Measurements from ENCODE around the gene DPYSL4. TPM values are rescaled to one million over a fixed set of nuclear protein-coding genes. Genes with fewer than 3 reads are reported as not detected.

Gene DPYSL4
- total RNA-seq, 2 donors from 2014 or later: 0.27 to 0.44 TPM

DNA sequence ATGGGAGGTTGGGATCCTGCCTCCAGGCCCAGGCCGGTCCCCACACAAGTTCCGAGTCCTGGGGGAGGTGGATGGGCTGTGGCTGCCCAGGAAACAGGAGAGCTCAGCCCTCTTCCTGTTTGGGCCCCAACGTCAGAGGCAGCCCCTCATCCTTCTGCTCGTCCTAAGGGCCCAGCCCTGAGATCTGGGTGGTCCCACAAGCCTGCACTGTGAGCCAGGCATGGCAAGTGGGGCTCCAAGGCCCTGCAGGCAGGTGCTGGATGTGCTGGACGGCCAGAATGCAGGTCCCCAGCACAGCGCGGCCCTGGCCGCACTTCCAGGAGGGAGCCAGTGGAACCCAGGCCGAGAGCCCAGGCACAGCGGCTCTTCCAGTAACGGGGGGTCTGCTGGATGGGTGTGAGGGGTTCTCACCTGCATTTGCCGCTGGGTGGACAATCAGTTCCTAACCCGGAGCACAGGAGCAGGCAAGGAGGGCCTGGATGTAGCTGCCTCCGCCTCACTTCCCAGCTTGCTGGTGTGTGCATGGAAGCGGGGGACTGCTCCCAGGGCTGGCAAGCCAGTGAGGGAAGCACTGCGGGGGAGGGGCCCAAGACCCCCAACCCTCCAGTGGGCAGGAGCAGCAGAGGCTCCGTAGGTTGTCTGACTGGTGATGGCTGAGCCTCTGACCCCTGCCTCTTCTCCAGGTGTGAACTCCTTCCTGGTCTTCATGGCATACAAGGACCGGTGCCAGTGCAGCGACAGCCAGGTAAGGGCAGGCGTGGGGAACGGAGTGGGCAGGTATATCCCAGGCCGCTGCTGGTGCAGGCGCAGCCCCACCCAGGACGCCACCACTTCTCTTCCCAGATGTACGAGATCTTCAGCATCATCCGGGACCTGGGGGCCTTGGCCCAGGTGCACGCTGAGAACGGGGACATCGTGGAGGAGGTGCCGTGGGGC is 9.7 kb downstream of the DPYSL4 start:
- intact Hi-C loops (cut with DNase I): no loop called here

DNA sequence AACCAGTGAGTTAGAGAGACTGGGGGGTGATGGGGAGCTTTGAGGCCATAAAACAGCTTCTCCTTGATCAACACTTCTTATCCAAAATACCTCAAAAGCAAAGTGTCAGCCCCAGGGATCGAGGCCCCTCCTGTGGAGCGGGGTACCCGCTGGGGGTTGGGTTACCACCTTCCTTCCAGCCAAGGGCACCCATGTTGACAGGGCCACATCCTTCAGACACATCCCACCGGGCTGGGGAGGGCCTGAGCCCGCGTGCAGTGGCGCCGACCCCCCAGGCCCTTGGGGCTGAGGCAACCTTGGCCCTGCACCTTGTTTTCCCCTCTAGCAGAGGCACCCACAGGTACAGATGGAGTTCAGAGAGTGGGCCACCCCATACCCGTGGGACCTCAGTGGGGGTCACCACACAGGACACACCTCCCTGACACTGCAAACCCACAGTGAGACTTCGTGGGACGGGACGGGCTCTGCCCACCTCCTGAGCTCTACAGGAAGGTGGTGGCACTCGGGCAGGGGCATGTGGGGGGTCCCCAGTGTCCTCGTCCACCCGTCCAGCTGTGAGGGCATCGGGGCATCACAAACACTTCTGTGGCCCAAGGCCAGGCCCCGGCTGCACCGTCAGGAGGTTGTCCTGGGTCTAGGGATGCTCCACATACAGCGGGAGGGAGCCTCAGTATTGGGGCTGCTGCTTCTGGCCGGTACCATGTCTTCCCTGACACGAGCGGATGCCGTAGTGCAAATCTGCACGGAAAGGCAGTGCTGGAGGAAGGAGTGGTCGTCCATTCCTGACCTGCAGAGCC is 10.7 kb downstream of the DPYSL4 start:
- H3K9ac ChIP-seq (ENCODE audit: low read depth in 2 of 2, low read length in 2 of 2): no peak overlapping the region

More for the DNA sequence above, 9.7 kb downstream of the DPYSL4 start:
- no peak for DNase-seq
- Histone ChIP-seq H3K27me3 (no peaks in the 10 kb centered on the region), H3K9ac (ENCODE audit: low read depth in 2 of 2, low read length in 2 of 2) (no peak overlapping the region), H3K4me3 (no peak overlapping the region), H3K36me3 (no peaks in the 10 kb centered on the region), H3K4me1 (no peaks in the 10 kb centered on the region), H3K9me3 (no peaks in the 10 kb centered on the region), H3K27ac (no peak overlapping the region)
- TF ChIP-seq, protein P1, sequence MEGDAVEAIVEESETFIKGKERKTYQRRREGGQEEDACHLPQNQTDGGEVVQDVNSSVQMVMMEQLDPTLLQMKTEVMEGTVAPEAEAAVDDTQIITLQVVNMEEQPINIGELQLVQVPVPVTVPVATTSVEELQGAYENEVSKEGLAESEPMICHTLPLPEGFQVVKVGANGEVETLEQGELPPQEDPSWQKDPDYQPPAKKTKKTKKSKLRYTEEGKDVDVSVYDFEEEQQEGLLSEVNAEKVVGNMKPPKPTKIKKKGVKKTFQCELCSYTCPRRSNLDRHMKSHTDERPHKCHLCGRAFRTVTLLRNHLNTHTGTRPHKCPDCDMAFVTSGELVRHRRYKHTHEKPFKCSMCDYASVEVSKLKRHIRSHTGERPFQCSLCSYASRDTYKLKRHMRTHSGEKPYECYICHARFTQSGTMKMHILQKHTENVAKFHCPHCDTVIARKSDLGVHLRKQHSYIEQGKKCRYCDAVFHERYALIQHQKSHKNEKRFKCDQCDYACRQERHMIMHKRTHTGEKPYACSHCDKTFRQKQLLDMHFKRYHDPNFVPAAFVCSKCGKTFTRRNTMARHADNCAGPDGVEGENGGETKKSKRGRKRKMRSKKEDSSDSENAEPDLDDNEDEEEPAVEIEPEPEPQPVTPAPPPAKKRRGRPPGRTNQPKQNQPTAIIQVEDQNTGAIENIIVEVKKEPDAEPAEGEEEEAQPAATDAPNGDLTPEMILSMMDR (IDR thresholded peaks at IDR 0.05): no peak

DNA sequence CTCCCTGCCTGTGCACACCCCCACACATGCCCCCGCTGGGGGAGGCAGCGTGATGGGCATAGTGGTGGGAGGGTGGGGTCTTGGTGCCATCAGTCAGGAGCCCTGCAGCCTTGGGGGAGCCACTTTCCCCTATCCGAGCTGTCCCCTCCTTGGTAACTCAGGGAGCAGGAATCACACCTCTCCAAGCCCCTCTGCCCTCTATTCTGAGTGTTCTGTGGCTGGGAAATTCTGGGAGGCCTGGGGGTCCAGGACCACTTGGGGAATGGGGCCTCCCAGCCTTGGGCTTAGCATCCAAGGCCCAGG is 11.3 kb downstream of the DPYSL4 start:
- H3K4me3 ChIP-seq: no peak overlapping the region
- H3K27me3 ChIP-seq: no peaks in the 10 kb centered on the region
- H3K9me3 ChIP-seq: no peaks in the 10 kb centered on the region
- no peak overlapping the region for H3K27ac ChIP-seq
- H3K4me1 ChIP-seq: no peaks in the 10 kb centered on the region
- intact Hi-C loops (cut with DNase I): no loop called here
- TF ChIP-seq, protein P1 (IDR thresholded peaks at IDR 0.05): no peak
- no peaks in the 10 kb centered on the region for H3K36me3 ChIP-seq
- H3K9ac ChIP-seq (ENCODE audit: low read depth in 2 of 2, low read length in 2 of 2): no peak overlapping the region
- no peak for DNase-seq

More for the DNA sequence above, 10.7 kb downstream of the DPYSL4 start:
- H3K4me3 ChIP-seq: no peak overlapping the region
- H3K36me3 ChIP-seq: no peaks in the 10 kb centered on the region
- intact Hi-C loops (cut with DNase I): no loop called here
- no peaks in the 10 kb centered on the region for H3K27me3 ChIP-seq
- no peaks in the 10 kb centered on the region for H3K9me3 ChIP-seq
- H3K27ac ChIP-seq: no peak overlapping the region
- DNase-seq: no peak
- no peaks in the 10 kb centered on the region for H3K4me1 ChIP-seq
- TF ChIP-seq, protein P1 (IDR thresholded peaks at IDR 0.05): no peak

DNA sequence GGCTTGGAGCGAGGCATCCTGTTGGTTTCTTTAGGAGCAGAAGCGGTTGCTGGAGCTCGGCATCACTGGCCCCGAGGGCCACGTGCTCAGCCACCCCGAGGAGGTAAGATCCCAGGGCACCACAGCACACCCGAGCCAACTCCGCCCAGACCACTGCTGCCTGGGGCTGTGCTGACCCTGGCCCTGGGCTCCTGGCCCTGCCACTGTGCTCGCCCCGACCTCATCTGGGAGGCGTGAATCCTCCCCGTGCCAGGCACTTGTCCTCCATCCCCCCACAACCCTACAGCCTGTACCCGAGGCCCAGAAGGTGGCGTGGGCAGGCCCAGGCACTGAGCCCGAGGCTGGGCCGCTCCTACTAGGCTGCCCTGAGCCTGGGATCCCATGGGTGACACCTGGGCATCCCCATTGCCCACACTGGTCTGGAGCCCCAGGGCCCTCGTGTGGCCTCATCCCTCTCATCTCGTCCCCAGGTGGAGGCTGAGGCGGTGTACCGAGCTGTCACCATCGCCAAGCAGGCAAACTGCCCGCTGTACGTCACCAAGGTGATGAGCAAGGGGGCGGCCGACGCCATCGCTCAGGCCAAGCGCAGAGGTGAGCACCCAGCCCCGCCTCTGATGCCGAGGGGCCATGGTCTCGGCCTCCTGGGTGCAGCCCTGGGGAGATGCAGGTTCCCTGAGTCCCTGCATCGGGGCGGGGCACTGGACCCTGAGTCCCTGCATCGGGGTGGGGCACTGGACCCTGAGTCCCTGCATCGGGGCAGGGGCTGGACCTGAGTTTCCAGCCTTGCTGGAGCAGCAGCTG is 11.8 kb downstream of the DPYSL4 start:
- Histone ChIP-seq H3K27me3 (no peaks in the 10 kb centered on the region), H3K36me3 (no peaks in the 10 kb centered on the region), H3K4me3 (no peak overlapping the region), H3K9me3 (no peaks in the 10 kb centered on the region), H3K4me1 (no peaks in the 10 kb centered on the region), H3K27ac (no peak overlapping the region), H3K9ac (ENCODE audit: low read depth in 2 of 2, low read length in 2 of 2) (no peak overlapping the region)
- DNase-seq: no peak
- intact Hi-C loops (cut with DNase I): no loop called here
- TF ChIP-seq, protein P1 (IDR thresholded peaks at IDR 0.05): no peak

DNA sequence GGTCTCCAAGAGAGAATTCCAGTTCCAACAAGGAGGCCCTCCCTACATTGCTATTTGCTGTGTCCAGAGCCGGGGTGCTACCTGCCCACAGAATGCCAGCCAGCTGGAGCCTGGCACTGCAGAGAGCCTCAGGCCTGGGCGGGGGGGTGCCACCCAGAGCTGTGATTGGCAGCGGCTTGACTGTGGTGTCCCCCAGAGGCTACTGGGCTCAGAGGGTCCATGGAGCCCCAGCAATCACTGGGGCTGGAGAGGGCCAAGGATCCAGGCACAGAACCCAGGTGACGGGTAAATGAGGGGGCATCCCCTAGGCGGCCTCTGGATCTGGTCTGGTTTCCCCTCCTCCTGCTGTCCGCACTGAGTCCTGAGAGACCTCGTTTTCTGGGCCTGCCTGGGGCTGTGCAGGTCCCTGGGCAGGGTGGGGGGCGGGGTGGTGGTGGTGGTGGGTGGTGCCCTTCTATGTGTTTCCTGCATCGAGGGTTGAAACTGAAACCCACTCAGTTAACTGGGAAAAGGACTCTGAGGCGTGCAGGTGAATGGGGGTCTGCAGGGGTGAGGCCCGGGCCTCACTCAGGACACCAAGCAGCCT is 12.6 kb downstream of the DPYSL4 start:
- Histone ChIP-seq H3K4me1 (no peaks in the 10 kb centered on the region), H3K27ac (no peak overlapping the region), H3K27me3 (no peaks in the 10 kb centered on the region), H3K36me3 (no peaks in the 10 kb centered on the region), H3K4me3 (no peak overlapping the region), H3K9me3 (no peaks in the 10 kb centered on the region), H3K9ac (ENCODE audit: low read depth in 2 of 2, low read length in 2 of 2) (no peak overlapping the region)
- TF ChIP-seq, protein P1 (IDR thresholded peaks at IDR 0.05): no peak
- no peak for DNase-seq
- intact Hi-C loops (cut with DNase I): no loop called here

Measured in colonic mucosa (tissue), 4 donors.